ENCODE measurements around the gene SKI. TPM values are rescaled to one million over a fixed set of nuclear protein-coding genes. Genes with fewer than 3 reads are reported as not detected.

The SKI gene
- total RNA-seq, 1 donor from 2014 or later: 108 TPM

DNA sequence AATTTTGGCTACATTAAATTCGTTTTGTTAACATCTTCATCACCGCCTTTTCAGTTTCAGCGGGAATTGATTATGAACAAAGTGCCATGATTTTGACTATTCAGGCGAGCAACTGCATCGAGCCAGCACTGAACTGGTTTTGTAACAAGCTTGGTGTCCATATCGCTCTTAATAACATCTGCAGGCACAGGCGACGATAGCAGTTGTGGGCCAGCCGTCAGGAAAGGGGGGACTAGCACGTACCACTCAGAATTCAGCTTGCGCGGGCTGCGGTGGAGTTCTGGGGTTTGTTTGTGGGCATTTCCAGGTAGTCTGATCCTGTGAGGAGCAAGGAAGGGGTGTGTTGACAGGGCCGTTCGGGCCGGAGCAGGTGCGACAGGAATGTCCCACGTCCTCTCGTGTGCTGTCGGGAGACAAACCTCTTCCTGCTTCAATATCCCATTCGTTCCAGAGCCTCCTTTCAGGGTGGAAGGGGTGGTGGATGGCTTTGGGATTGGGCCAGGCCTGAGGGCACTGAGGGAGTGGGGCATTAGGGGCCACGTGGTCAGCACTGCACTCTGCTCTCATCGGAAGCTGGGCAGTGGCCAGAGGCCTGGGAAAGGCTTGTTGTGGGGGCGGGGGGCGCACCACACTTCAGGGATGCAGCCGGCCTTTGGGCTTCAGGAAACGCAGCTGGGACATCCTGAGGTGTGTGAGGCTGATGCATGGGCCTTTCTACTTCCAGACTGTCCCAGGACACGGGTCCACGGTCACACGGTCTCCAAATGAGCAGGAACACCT, 39.1 kb downstream of the SKI start:
- DNase-seq (ENCODE audit: low spot score): no peak
- intact Hi-C loops (cut with DNase I): no loop called here
- no peak for ATAC-seq

DNA sequence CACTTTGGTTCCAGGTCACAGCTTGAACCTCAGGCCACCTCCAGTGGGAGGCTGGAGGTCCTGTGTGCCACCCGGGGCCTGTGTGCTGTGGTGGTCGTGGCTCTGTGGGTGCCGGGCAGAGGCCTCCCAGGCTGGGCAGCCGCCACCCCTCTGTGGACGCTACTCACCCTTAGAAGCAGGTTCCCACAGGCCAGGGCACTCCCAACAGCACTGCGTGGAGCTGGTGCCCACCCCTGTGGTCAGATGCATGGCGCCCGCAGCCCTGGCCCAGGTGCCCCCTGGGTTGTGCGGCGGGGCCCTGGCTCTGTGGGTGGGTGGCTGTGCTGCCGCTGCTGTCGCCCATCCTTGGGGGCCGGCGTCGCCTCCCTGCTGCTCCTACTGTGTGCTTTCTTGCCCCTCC, 39.7 kb downstream of the SKI start:
- ATAC-seq: no peak
- intact Hi-C loops (cut with DNase I): no loop called here
- DNase-seq (ENCODE audit: low spot score): no peak

DNA sequence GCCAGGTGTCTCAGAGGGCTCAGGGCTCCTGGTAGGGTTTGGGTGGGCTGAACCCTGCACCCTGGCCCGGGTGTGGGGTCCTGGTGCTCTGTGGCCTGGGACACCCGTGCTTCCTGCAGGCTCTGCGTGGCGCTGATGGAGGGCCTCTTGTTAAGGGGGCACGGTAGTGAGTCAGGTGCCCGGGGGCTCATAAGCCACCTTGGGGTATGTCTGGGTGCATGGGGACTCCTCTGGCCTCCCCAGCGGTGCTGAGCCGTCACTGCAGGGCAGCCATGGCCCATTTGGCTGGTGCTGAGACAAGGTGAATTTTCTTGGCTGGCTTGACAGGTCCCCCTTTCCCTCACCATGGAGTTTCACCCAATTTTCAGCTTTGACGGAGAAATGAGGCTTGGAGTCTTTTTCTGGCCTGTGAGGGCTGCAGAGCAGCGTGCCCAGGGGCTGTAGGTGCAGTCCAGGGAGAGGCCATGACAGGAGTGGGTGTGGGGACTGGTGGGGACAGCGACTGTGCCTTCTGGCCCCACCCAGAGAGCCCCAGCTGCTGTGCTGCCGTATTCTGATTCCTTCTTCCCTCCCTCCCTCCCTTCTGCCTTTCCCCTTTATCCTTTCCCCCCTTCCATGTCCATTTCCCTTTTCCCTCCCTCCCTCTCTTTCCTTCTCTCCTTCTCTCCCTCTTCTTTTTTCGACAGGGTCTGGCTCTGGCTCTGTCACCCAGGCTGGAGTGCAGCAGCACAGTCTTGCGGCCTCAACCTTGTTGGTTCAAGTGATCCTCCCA, 40.4 kb downstream of the SKI start:
- DNase-seq (ENCODE audit: low spot score): no peak
- intact Hi-C loops (cut with DNase I): no loop called here
- ATAC-seq: no peak

DNA sequence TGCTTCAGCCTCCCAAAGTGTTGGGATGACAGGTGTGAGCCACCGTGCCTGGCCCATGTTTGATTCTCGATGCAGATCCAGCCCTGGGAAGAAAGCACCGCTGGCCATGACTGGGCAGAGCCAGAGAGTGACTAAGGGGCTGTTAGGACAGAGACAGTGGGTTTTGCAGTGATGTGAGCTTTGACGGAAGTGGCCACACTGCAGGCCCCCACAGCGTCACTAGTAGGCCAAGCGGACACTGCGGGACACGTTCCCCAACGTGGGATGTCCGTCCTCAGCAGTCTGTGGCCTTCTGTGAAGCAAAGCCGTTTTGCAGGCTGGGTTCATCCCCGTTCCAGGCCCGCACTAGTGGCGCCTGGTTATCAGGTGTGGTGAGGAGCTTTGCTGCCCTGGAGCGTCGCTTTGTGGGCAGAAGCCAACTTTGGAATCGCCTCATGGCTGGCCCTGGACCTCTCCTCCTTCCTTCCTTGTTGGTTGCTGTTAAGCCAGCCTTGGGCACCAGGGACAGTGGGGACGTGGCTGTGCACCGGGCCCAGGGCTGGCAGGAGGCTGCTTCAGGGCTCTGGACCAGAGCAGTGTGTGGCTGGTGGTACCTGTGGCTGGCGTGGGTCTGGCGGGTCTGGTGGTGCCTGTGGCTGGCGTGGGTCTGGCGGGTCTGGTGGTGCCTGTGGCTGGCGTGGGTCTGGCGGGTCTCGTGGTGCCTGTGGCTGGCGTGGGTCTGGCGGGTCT, 41.2 kb downstream of the SKI start:
- ATAC-seq (no peak), DNase-seq (ENCODE audit: low spot score) (no peak)
- intact Hi-C loops (cut with DNase I): no loop called here

DNA sequence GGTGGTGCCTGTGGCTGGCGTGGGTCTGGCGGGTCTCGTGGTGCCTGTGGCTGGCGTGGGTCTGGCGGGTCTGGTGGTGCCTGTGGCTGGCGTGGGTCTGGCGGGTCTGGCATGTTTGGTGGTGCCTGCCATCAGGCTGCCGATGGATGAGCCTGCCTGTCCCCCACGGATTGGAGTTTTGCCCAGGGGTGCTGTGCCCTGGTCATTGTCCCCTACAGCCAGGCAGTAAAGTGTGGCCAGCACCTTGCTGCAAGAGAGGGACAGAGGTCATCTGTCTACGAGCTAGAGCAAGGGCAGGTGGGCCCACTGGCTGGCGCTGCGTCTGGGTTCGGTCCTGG, 41.8 kb downstream of the SKI start:
- DNase-seq (ENCODE audit: low spot score) (no peak), ATAC-seq (no peak)
- intact Hi-C loops (cut with DNase I): no loop called here

DNA sequence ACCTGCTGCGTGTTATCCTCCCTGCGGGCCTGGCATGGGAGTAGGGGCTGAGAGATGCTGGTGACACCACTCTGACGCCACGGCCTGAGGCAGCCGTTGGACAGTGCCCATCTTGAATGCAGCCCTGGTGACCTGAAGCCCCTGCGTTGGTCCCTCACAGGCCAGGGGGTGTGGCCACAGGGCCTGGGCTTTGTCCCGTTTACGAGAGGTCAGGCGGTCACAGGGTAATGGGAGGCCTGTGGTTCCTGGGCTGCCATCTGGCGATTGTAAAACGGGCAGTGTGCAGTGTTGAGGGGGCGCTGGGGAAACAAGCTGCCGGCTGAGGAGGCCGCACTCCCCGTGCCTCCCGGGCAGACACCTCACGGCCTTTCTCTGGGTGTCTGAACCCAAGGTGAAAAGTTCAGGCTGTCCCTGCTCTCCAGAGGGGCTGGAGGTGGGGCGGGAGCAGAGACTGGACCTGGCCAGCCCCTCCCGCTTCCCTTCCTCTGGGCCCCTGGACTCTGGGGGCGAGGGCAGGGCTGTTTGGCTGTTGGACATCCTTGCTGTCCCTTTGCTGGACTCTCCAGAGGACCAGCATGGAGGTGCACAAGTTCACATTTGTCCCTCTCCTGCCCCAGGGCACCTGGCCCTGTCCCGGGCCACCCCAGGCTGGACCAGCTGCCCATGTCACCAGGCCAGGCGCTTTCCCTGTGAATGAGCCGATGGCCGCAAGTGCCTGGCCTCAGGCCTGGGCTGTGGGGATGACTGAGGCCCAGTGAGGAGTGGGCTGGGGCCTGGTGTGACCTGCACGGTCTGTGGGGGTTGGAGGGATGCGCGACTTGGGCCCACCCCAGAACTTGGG, 42.4 kb downstream of the SKI start:
- DNase-seq (ENCODE audit: low spot score) (no peak), ATAC-seq (peak; percentile 3)
- intact Hi-C loops (cut with DNase I): no loop called here

DNA sequence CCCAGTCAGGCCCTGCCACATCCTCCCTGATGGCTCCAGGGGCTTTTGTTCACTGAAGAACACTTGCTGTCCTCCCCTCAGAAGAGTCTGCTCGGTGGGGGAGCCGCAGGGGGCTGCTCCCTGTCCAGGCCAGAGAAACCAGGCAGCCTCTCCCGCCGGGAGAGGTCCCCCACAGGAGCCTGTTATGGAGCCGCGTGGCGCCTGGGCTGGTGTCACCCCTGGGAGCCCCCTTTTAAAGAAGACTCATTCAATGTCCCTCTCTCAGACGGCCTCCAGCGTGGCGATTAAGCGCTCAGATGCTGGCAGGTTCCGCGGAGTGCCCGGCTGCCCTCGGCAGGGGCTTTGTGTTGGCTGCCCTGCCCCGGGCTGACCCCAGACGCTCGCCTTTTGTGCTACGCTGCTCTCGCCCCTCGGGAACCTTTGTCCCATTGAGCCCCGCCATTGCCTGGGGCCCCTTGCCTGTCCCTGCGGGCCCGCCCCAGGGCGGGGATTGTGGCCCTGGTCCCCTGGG, 43.1 kb downstream of the SKI start:
- intact Hi-C loops (cut with DNase I): no loop called here
- ATAC-seq (no peak), DNase-seq (ENCODE audit: low spot score) (no peak)

DNA sequence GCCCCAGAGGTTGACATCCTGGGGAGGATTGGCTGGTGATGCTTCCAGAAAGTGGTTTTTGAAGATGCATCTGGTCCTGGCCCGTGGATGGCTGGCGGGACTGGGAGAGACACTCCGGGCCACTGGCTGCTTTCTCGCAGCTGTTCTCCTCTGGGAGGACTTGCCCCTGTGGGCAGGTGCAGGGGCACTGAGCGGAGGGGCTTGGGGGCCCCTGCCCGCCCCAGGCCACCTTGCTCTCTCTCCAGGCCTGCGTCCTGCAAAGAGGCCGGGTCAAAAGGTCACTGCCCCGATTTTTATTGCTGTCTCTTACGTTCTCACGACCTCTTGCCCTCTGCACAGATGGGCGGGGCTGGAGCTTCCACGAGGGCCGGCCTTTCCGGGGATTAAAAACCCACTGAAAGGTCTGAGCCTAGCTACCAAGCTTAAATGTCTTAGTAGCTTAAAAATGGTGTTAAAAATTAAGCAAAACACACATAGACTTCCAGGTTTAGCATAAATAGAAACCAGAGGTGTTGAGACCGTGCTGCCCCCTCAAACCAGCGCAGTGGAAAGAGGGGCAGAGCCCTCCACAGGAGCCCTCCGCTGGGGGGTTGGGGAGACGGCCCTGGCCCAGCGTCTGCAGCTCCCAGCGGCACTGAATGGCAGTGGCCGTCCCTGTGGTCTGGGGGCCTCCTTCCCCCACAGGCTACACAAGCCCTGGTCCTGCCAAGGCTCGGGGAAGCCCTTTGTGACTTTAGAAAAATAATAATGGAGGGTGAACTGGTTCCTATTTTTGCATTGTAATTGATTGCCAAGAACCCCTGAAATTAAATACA, 43.9 kb downstream of the SKI start:
- ATAC-seq: no peak
- intact Hi-C loops (cut with DNase I): no loop called here
- no peak for DNase-seq (ENCODE audit: low spot score)

DNA sequence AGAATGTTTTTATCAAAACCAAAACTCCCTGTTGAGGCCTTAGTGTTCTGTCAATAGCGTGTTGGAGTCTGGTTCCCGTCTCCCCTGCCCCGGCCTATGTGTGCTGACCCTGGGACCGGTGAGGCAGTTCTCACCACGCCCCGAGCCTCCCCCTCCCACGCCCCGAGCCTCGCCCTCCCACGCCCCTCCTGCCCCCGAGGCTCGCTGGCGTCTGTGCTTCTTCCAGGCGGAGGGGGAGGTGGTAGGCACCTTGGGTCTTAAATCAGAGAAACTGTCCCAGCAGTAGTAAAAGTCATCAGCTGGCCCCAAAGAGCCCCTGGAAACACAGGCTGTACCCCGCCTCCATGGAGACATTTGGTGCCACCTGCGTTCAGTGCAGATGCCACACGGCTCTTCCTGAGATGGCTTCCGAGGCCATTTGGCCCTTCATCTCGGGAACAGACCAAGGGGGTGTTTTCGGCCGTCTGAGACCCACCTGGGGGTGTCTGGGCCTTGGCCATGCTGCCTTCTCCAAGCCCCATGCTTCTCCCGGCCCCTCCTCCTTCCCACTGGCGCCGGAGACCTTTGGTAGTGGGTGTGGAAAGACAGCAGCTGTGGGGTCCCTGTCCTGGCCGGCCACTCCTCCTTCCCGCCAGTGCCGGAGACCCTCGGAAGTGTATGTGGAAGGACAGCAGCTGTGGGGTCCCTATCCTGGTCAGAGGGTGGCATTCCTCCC, 44.7 kb downstream of the SKI start:
- no peak for ATAC-seq
- no peak for DNase-seq (ENCODE audit: low spot score)
- intact Hi-C loops (cut with DNase I): no loop called here

DNA sequence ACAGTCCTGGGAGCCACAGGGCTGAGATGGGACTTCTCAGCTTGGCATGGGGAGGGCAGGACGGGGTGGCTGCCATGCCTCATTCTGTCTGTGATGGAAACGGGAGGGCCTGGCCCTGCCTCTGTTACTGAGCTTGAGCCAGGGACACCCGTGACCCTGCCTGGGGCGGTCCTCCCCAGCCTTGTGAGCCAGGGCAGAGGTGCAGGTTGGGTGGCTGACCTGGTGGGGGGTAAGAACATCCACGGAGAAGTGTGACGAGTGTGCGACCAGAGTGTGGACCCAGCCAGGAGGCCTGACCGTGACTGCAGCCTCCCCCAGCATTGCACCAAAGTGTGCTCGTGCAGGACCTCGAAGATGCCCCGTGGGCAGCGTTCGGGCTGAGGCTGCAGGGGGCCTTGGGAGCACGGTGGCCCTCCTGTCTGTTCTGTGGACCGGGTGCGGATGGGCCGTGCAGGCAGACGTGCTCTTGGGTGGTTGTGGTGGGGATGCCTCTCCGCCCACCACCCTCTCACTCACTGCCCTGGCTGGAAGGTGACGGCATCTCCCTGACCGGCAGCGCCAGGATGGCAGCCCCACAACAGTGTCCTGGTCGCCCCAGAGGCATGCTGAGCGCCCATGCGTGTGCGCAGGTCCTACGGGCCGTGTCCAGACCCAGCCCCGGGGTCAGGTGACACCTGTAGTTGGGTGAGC, 45.4 kb downstream of the SKI start:
- ATAC-seq: peak; percentile 2
- no peak for DNase-seq (ENCODE audit: low spot score)
- intact Hi-C loops (cut with DNase I): no loop called here

DNA sequence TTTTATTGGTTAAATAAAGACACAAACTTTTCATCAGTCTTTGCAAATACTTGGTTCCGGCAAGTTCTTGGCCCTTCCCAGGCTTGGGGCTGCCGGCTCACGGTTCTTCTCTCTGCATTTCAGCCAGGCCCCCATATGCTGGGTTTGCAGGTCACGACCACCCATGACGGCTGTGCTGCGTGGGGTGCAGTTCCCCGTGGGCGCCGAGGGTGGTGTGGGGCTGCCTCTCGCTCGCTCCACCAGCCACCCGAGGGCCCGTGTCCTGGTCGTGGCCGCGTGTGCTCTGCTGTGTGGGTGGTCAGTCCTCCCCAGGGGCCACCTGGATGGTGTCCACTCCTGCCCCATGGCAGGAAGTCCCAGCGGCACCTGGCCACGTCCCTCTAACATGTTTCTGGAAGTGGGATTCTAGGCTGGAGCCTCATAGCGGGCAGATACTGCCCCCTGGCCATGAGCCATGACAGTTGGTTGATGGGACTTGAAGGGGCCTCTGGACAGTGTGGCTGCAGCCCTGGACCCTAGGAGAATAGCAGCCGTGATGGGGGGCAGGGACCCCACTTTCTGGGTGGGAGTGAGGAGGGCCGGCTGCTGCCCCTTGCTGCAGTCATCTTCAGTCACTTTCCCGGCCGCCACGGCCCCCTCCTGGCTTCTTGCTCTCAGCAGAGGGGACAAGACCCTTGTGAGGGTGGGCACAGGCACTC, 46.3 kb downstream of the SKI start:
- intact Hi-C loops (cut with DNase I): no loop called here
- ATAC-seq (no peak), DNase-seq (ENCODE audit: low spot score) (peak; percentile 59)

DNA sequence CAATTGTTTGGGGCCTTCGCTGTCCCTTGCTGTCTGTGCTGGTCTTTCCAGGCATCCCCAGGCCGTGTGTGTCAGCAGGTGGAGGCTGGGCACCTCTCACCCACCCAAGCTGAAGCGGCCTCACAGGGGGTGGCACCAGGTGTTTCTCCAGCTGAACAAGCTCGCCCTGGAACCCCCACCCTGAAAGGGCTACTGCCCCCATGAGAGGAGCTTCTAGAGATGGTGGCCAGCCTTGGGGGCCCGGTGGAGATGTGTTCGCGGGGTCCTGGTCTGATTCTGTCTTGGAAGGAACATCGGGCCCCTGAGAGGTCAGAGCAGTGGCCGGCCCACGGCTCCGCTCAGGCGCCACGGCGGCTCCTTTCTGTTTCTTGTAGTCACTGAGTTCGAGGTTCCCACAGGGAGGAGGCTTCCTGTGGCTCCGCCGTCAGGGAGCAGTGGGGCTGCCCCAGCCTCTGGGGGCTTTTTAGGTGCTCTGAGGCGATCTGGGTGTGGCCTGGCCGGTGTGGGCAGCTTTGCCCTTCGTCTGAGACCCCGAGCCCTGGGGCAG, 46.9 kb downstream of the SKI start:
- ATAC-seq (no peak), DNase-seq (ENCODE audit: low spot score) (no peak)
- intact Hi-C loops (cut with DNase I): no loop called here

DNA sequence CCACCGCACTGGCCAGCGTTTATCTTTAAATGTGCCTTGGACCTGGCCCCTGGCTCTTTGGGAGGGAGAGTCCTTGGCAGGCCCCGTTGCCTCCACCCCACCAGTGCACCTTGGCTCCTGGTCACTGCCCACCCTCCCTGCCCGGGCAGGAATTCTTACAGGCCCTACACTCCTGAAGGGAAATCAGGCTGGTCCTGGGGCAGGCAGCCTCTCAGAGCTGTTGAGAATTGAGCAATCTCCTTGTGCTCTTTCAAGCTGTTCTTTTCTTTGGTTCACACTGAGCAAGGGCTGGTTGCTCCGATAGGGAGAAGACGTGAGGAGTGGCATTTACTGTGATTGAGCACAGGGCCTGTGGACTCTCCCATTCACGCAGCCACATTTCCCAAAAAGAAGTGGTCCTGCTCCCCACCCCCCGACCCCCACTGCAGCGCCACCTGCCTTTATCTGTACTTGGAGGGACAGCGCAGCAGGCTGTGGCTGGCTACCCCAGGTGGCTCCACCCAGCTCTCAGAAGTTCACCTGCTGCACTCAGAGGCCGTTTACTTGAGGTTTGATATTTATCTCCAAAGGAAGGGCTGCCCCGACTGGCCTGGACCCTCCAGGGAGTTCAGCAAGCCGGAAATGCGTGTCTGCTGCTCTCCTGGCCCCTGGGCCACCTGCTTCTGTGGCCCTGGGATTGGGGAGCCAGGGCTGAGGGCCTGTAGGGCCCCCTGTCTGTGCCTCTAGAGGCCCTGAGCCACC, 47.8 kb downstream of the SKI start:
- ATAC-seq (peak; percentile 70), DNase-seq (ENCODE audit: low spot score) (no peak)
- intact Hi-C loops (cut with DNase I): no loop called here

DNA sequence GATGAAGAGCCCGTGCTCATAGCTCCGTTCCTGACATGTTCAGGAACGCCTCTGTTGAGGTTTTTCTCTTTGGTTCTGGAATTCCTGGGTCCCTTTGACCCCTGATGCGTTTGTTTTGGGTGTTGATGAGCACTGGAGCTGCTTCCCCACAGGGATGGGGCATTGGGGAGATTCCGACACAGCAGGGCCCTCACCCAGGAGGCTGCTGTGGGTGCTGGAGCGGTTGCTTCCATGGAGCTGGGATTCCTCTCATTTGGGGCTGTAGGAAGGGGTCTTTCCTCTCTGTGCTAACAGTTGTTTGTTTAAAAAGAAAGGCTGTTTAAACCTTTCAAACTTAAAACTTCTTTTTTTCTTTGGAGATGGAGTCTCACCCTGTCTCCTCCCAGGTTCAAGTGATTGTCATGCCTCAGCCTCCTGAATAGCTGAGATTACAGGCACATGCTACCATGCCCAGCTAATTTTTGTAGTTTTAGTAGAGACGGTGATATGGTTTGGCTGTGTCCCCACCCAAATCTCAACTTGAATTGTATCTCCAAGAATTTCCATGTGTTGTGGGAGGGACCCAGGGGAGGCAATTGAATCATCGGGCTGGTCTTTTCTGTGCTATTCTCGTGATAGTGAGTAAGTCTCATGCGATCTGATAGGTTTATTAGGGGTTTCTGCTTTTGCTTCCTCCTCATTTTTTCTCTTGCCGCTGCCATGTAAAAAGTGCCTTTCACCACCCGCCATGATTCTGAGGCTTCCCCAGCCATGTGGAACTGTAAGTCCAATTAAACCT, 48.9 kb downstream of the SKI start:
- ATAC-seq (no peak), DNase-seq (ENCODE audit: low spot score) (no peak)
- intact Hi-C loops (cut with DNase I): no loop called here
